ENCODE results near the gene UBA3.

- no peak for TF ChIP-seq CTCF (conservative IDR thresholded peaks at IDR 0.05 in 1 of 2, IDR thresholded peaks at IDR 0.05 in 1 of 2; ENCODE audit: extremely low read depth in 1 of 2, insufficient read depth in 1 of 2, low read depth in 1 of 2, low read length in 2 of 2)
- no peak for TF ChIP-seq EZH2 (IDR thresholded peaks at IDR 0.05; ENCODE audit: borderline replicate concordance, low read length)
Observed at GRCh38 chr3:69020857-69021256, 59.3 kb downstream of the UBA3 start.

All from mammary epithelial cell (primary cell).